ENCODE data around the gene PDE6G. TPM values are rescaled to one million over a fixed set of nuclear protein-coding genes. Genes with fewer than 3 reads are reported as not detected.

The PDE6G gene
- total and polyA plus RNA-seq, 8 donors, result 0.85 to 2.6 (median 1.5) TPM; not detected in 4

GRCh38 chr17:81659038-81659437, 2.7 kb upstream of the PDE6G start:
- no peak for DNase-seq
- 49 to 67% (median 56%) methylated on average over 5 of the region's 5 CpGs for WGBS, 5 donors
- Histone ChIP-seq H3K4me1 (peaks cover 0 to 21% (median 14%) of the 10 kb centered on the region in 4 donors), H3K4me3 (no peak overlapping the region), H3K9me3 (no peaks in the 10 kb centered on the region), H3K27ac (peak overlapping the region; percentile 61 to 87 (median 78)), H3K27me3 (peaks cover 0 to 22% (median 0%) of the 10 kb centered on the region in 3 donors), H3K36me3 (peaks cover 0 to 1% (median under 1%) of the 10 kb centered on the region in 4 donors)
- TF ChIP-seq CTCF (IDR thresholded peaks at IDR 0.05) (no peak), POLR2AphosphoS5 (IDR thresholded peaks at IDR 0.05) (no peak), EP300 (IDR thresholded peaks at IDR 0.05) (no peak), POLR2A (IDR thresholded peaks at IDR 0.05) (no peak)
- intact Hi-C loops (cut with DNase I; ENCODE audit: low total_unique reads), result no loop called here

- peak; percentile 31 to 65 for DNase-seq
- intact Hi-C loops (cut with DNase I; ENCODE audit: low total_unique reads), result no loop called here
- no peak overlapping the region for H3K4me3 ChIP-seq
- TF ChIP-seq POLR2A (IDR thresholded peaks at IDR 0.05) (no peak), POLR2AphosphoS5 (IDR thresholded peaks at IDR 0.05) (no peak), CTCF (IDR thresholded peaks at IDR 0.05) (no peak), EP300 (IDR thresholded peaks at IDR 0.05) (no peak)
- WGBS, 5 donors, result 44 to 64% (median 55%) methylated on average over 4 of the region's 4 CpGs
- peaks cover 0 to 21% (median 12%) of the 10 kb centered on the region in 4 donors for H3K4me1 ChIP-seq
- H3K27ac ChIP-seq, result peak overlapping the region in 2 of 5 donors; percentile 24 to 48
- H3K27me3 ChIP-seq, result peaks cover 0 to 42% (median 6%) of the 10 kb centered on the region in 3 donors
- H3K36me3 ChIP-seq, result no peaks in the 10 kb centered on the region
- H3K9me3 ChIP-seq, result no peaks in the 10 kb centered on the region
These were observed 493 bp upstream of the PDE6G start for GRCh38 chr17:81656835-81657234.

- Histone ChIP-seq H3K4me1 (peaks cover 0 to 15% (median 12%) of the 10 kb centered on the region in 4 donors), H3K36me3 (no peaks in the 10 kb centered on the region), H3K9me3 (no peaks in the 10 kb centered on the region), H3K4me3 (no peak overlapping the region), H3K27me3 (peaks cover 7 to 55% (median 9%) of the 10 kb centered on the region in 3 donors), H3K27ac (no peak overlapping the region)
- intact Hi-C loops (cut with DNase I; ENCODE audit: low total_unique reads), result no loop called here
- TF ChIP-seq POLR2AphosphoS5 (IDR thresholded peaks at IDR 0.05) (no peak), EP300 (IDR thresholded peaks at IDR 0.05) (no peak), CTCF (IDR thresholded peaks at IDR 0.05) (no peak)
- peak in 1 of 2 donors; percentile 28 for DNase-seq
- 71 to 90% (median 83%) methylated on average over 10 to 18 of the region's 18 CpGs for WGBS, 5 donors
These were observed 794 bp downstream of the PDE6G start for GRCh38 chr17:81655378-81656117.

GRCh38 chr17:81652906-81653771, 3.2 kb downstream of the PDE6G start:
- H3K4me3 ChIP-seq, result peak overlapping the region in 2 of 4 donors; percentile 12 to 22
- H3K27me3 ChIP-seq, result peaks cover 21 to 79% (median 29%) of the 10 kb centered on the region in 3 donors
- H3K36me3 ChIP-seq, result no peaks in the 10 kb centered on the region
- peaks cover 0 to 11% (median 8%) of the 10 kb centered on the region in 4 donors for H3K9me3 ChIP-seq
- DNase-seq, result peak in 1 of 2 donors; percentile 64
- peaks cover 0 to 16% (median 9%) of the 10 kb centered on the region in 4 donors for H3K4me1 ChIP-seq
- WGBS, 5 donors, result 27 to 41% (median 33%) methylated on average over 16 to 27 of the region's 27 CpGs
- TF ChIP-seq POLR2AphosphoS5 (IDR thresholded peaks at IDR 0.05), result no peak
- TF ChIP-seq EP300 (IDR thresholded peaks at IDR 0.05), result no peak
- no peak for TF ChIP-seq POLR2A (IDR thresholded peaks at IDR 0.05)
- no peak for TF ChIP-seq CTCF (IDR thresholded peaks at IDR 0.05)
- H3K27ac ChIP-seq, result no peak overlapping the region
- intact Hi-C loops (cut with DNase I; ENCODE audit: low total_unique reads), result no loop called here
